OCI-LY7 (cell line): ENCODE results near the gene ANXA4.
"Not testable (repeated sequence)": the region's sequence is repeated elsewhere in the genome, so short reads cannot be mapped to it uniquely, and the experiment has no call there.

ENCODE experiments used
- EZH2phosphoT487 ChIP-seq: fragments of 200-600 bp; sonication (generic); IDR thresholded peaks from 2 replicates; pipeline ENCODE4 v1.6.1; 2018; ENCODE audit warnings: low read depth, borderline replicate concordance, mild to moderate bottlenecking, mixed run types, antibody characterized with exemption, low read length, moderate library complexity, mixed read lengths
- TF ChIP-seq, protein P1 (sequence below): fragments of 200-600 bp; sonication (generic); conservative IDR thresholded peaks from 2 replicates; pipeline ENCODE4 v1.5.1; 2014; ENCODE audit warnings: mild to moderate bottlenecking, antibody characterized with exemption, low read length, moderate library complexity, mixed read lengths

DNA sequence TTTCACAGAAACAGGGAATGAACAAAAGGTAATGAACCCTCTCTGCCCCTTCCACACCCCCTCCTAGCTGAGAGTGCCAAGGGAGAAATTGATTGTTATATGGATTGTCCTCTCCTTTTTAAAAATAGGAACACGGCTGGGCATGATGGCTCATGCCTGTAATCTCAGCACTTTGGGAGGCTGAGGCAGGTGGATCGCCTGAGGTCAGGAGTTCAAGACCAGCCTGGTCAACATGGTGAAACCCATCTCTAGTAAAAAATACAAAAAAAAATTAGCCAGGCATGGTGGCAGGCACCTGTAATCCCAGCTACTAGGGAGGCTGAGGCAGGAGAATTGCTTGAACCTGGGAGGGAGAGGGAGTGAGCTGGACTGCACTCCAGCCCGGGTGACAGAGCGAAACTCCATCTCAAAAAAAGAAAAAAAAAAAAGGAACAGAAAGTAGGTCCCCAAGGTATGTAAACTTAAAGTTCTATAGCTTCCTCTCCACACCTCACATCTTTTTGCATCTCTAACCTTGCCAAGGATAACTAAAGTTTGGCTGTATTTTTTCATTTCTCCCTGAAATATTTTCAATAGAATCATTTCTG lies 60.9 kb downstream of the ANXA4 start:
- TF ChIP-seq, protein P1, sequence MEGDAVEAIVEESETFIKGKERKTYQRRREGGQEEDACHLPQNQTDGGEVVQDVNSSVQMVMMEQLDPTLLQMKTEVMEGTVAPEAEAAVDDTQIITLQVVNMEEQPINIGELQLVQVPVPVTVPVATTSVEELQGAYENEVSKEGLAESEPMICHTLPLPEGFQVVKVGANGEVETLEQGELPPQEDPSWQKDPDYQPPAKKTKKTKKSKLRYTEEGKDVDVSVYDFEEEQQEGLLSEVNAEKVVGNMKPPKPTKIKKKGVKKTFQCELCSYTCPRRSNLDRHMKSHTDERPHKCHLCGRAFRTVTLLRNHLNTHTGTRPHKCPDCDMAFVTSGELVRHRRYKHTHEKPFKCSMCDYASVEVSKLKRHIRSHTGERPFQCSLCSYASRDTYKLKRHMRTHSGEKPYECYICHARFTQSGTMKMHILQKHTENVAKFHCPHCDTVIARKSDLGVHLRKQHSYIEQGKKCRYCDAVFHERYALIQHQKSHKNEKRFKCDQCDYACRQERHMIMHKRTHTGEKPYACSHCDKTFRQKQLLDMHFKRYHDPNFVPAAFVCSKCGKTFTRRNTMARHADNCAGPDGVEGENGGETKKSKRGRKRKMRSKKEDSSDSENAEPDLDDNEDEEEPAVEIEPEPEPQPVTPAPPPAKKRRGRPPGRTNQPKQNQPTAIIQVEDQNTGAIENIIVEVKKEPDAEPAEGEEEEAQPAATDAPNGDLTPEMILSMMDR: not testable (repeated sequence)
- not testable (repeated sequence) for TF ChIP-seq EZH2phosphoT487
